GM21423 (cell line): ENCODE data around the gene SDCCAG8.

ENCODE experiments used
- ATAC-seq: cut with Tn5 transposase; IDR thresholded peaks from one replicate; pipeline ENCODE4 v1.9.1; 2021; ENCODE audit warnings: mild to moderate bottlenecking, moderate library complexity; ENCODE audit not compliant: unreplicated experiment

Gene SDCCAG8

GRCh38 chr1:243477731-243478290, 222.0 kb downstream of the SDCCAG8 start:
- no peak for ATAC-seq

- ATAC-seq, result no peak
Measured at GRCh38 chr1:243481101-243481500, 225.3 kb downstream of the SDCCAG8 start.

- ATAC-seq, result no peak
Measured at GRCh38 chr1:243482141-243483022, 226.5 kb downstream of the SDCCAG8 start.

GRCh38 chr1:243483071-243483771, 227.4 kb downstream of the SDCCAG8 start:
- no peak for ATAC-seq

- ATAC-seq, result no peak
Measured at GRCh38 chr1:243483952-243484351, 228.1 kb downstream of the SDCCAG8 start.

- no peak for ATAC-seq
Measured at GRCh38 chr1:243487036-243487648, 231.3 kb downstream of the SDCCAG8 start.

GRCh38 chr1:243487649-243488227, 231.9 kb downstream of the SDCCAG8 start:
- no peak for ATAC-seq

- ATAC-seq, result no peak
Measured at GRCh38 chr1:243488459-243489157, 232.8 kb downstream of the SDCCAG8 start.

GRCh38 chr1:243489158-243489527, 233.3 kb downstream of the SDCCAG8 start:
- ATAC-seq, result no peak

GRCh38 chr1:243489681-243490546, 234.1 kb downstream of the SDCCAG8 start:
- no peak for ATAC-seq

- ATAC-seq, result no peak
Measured at GRCh38 chr1:243490748-243491686, 235.2 kb downstream of the SDCCAG8 start.

- no peak for ATAC-seq
Measured at GRCh38 chr1:243493156-243494129, 237.6 kb downstream of the SDCCAG8 start.

GRCh38 chr1:243494741-243495431, 239.0 kb downstream of the SDCCAG8 start:
- ATAC-seq, result no peak

- ATAC-seq, result no peak
Measured at GRCh38 chr1:243495442-243496186, 239.8 kb downstream of the SDCCAG8 start.

- ATAC-seq, result no peak
Measured at GRCh38 chr1:243496187-243496646, 240.4 kb downstream of the SDCCAG8 start.

GRCh38 chr1:243496806-243497205, 241.0 kb downstream of the SDCCAG8 start:
- ATAC-seq, result no peak
